ENCODE results near the gene SLC2A8.

SLC2A8 gene

GRCh38 chr9:127396808-127397645 lies at the start of gene SLC2A8:
SLC2A8 (plus strand) TSS chr9:127397169; CDS start chr9:127397231, 62 bp downstream.
- peak; percentile 98 for DNase-seq

GRCh38 chr9:127347831-127348776 lies 48.9 kb upstream of the SLC2A8 start:
- DNase-seq: peak; percentile 41

DNA sequence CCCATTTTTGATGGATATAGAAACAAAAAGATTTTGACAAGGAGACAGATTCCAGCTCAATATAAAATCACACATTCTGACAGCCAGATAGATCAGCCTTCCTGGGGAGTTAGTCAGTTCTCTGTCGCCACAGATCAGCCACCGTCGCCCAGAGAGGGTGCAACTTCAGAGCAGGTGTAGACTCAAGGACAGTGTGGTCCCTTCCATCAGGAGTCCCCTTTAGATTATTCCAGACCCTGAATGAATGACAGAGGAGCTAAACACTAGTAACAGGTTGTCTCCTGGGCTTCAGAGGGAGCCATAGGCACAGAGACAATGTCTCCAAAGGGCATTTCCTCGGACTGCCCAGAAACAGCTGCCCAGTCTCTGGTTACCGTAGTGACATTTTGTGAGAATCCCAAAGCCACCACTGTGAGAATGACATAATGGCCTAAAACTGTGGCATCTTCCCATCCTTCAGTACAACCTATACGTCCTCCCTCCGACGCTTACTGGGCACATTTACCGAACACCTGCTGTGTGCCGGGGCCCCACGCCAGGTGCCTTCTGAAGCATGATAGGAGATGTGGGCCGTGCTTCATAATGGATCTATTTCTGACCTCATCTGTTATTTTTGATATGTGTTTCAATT lies 47.4 kb upstream of the SLC2A8 start:
- DNase-seq: no peak

- no peak for DNase-seq
Measured at GRCh38 chr9:127351182-127352166, 45.5 kb upstream of the SLC2A8 start.

DNA sequence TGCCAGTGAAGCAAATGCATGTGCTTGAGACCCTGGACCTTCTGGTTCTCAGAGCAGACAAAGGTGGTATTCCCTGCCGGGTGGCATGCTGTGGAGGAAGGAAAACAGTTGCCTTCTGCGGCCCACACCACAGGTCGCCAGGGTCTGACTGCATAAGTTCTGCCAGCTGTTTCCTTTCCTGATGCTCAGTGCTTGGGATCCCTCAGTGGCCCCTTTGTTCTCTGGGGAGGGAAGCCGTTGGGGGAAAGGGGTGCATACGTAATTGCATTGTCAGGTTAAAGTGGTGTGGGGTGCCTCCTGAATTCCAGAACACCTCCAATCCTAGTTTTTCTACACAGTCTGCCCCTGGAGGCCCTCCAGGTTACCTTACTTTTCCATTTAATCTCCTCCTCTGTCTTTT lies 43.1 kb upstream of the SLC2A8 start:
- no peak for DNase-seq

DNA sequence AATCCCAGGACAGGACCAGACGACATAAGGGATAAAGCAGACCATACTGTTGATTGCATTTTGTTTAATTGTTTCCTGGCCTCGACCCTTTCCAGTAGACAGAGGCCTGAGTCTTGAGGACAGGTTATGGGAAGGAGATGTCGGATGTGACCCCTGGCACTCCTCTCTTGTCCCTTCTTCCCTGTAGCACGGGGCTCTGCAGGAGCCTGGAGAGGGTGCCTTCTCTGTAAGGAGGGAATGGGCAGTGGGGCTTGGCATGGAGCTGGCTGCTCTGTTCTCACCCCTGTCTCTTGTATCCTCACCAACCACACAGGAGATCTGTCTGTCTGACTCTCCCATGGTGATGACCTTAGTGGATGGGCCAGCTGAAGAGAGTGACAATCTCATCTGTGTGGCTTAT lies 40.1 kb upstream of the SLC2A8 start:
- DNase-seq: no peak

DNA sequence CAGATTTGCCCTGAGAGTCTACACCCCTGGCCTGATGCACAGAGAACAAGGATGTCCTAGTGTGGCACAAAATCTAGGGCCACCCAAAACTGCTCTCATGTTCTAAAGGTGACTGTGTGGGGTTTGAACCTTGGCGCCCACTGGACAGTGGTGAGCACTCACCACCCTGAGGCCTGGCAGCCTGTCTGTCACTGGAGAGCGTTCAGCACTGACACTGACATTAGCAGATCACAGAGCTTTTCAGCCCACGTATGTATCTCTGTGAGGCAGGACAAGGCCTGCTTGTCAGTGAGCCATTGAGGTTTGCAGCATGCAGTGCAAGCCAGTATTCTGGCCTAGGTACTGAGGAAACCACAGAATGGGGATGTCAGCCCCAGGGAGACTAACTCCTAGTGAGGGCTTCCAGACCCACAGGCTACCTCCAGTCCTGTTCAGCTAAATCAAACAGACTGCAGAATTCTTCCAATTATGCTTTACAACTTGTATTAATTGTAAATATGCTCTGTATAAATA lies 38.9 kb upstream of the SLC2A8 start:
- DNase-seq: no peak

DNA sequence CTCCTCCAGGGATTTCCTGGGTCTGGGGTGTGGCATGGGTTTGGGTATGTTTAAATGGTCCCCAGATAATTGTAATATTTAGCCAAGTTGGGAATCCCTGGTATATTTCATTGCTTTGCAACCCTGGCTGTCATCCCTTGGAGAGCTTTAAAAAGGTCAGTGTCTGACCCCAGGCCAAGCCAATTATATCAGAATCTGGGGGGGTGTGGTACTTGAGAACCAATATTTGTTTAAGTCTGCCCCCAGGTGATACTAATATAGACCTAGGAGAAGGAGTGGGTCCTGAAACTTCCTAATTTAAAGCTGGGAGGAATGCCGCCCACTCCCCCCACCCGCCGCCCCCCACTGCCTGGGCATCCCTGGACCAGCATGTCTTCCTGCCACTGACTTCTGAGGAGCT lies 38.2 kb upstream of the SLC2A8 start:
- no peak for DNase-seq

GRCh38 chr9:127360250-127360649 lies 36.7 kb upstream of the SLC2A8 start:
- no peak for DNase-seq

DNA sequence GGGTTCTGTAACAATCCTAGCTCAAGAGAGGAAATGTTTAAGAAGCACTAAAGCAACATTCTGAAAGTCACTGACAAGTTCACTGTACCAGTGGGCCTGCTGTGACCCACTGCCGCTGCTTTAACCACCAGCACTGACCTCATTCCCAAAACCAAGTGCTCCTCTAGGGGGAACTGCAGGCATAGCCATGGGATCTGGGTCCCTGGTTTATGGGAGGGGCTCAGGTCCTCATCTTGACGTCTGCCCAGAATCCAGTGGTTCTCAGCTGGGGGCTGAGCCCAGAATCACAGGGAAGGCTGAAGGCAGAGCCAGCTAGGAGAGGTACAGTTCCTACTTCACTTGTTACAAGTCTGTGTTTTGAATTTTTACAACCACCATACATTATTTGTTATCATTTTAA lies 36.1 kb upstream of the SLC2A8 start:
- peak; percentile 20 for DNase-seq

GRCh38 chr9:127361561-127361960 lies 35.4 kb upstream of the SLC2A8 start:
- DNase-seq: no peak

DNA sequence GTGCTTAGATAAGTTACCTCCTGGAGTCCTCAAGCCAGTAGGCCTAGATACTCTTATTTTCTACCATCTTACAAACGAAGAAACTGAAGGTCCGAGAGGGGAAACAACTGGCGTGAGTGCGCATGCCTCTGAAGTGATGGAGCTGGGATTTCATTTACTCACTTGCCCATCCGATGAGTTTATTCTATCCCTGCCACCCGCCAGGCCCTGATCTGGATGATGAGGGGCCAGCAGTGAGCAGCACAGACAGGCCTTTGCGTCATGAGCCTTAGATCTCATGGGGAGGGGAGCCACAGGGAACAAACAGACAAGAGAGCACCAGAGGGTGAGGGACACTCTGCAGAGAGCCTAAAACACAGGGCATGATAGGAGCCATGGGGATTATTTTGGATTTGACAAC lies 34.1 kb upstream of the SLC2A8 start:
- DNase-seq: no peak

DNA sequence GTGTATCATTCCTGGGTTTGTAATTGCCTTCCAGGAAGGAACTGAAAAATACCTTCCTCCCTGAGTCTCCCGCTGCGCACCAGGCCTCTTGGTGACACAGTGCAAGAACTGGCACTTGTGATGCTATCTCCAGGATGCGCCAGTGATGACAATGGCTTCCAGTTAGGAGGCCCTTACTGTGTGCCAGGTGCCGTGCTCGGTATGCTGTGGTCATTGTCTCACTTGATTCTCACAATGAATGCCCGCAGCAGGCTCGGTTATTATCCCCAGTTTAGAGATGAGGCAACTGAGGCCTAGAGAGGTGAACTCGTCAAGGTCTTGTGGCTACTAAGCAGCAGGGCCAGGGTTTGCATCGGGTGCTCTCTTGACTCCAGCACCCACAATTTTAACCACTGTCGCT lies 31.5 kb upstream of the SLC2A8 start:
- no peak for DNase-seq

GRCh38 chr9:127366594-127366993 lies 30.4 kb upstream of the SLC2A8 start:
- DNase-seq: no peak

DNA sequence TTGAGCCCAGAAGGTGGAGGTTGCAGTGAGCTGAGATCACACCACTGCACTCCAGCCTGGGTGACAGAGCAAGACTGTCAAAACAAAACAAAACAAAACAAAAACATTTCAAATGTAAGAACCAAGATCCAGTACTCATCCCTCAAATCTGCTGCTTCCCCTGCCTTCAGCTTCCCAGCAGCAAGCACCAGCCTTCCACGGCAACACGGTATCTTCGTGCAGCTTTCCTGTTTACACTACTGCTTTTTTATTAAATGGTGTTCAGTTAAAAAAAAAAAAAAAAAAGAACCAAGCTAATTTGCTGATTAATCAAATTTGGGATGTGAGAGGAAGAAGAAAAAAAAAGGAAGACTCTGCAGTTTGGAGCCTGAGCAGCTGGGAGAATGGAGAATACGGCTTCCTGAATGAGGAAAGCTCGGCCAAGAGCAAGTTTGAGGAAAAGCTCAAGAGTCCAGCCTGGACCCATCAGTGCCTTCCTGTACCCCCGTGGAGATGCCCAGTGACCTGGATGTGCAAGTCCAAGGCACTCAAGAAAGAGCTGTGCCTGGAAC lies 28.0 kb upstream of the SLC2A8 start:
- DNase-seq: no peak

DNA sequence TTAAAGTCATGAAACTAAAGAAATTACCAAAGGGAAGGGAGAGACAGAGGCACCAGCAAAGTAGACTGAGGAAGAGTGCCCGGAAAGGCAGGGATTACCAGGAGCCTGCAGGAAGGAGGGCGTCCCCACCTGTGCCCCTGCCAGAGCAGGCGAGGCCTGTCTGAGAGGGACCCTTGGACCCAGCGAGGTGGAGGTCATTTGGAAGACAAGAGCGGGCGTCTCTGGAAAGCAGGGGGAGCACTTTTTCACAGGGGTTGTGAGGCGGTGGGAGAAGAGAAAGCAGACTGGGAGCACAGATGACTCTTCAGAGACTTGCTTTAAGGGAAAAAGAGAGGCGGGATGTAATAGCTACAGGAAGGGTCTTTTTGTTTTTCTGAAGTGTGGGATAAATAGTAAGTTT lies 27.5 kb upstream of the SLC2A8 start:
- DNase-seq: no peak

GRCh38 chr9:127370147-127370579 lies 26.8 kb upstream of the SLC2A8 start:
- DNase-seq: no peak

GRCh38 chr9:127370672-127371648 lies 26.0 kb upstream of the SLC2A8 start:
- DNase-seq: no peak

GRCh38 chr9:127380479-127380878 lies 16.5 kb upstream of the SLC2A8 start:
- no peak for DNase-seq

DNA sequence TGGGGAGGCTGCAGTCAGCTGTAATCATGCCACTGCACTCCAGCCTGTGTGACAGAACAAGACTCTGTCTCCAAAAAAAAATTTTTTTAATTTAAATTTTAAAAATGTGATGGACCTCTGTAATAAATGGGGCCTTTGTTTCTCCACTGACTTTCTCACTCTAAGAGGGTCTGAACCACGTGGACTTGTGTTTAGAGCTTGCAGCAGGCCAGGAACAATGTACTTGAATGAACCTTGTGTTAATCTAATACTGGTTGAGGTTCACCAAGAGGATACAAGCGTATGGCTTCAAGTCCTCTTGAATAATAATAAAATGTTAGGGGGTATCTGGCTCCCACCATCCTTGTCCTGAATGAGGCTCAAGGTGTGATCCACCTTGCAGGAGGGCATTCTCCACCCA lies 14.4 kb upstream of the SLC2A8 start:
- no peak for DNase-seq
